ENCODE measurements around the gene KCNQ5. TPM values are rescaled to one million over a fixed set of nuclear protein-coding genes. Genes with fewer than 3 reads are reported as not detected.
"Not testable (repeated sequence)": the region's sequence is repeated elsewhere in the genome, so short reads cannot be mapped to it uniquely, and the experiment has no call there.

KCNQ5 gene
- total RNA-seq, 2 experiments from 2014 or later = 2.6 to 3.9 TPM

- H3K4me1 Mint-ChIP-seq = no peaks in the 10 kb centered on the region
- no peaks in the 10 kb centered on the region for H3K36me3 Mint-ChIP-seq (ENCODE audit: low read depth)
- no peak overlapping the region for H3K4me3 Mint-ChIP-seq
- CTCF ChIA-PET = interaction anchor here (0.9 kb wide), 1 partner anchor 13 kb away, joined by 3 read pairs; no protein-coding TSS in a partner anchor
- POLR2A ChIA-PET = no interaction called here
- DNase-seq = no peak
- H3K9me3 Mint-ChIP-seq = peaks cover 2% of the 10 kb centered on the region
- H3K27me3 Mint-ChIP-seq = no peaks in the 10 kb centered on the region
- no peak overlapping the region for H3K27ac Mint-ChIP-seq
Measured at GRCh38 chr6:73216859-73217258, 595.0 kb downstream of the KCNQ5 start.

- no peak within 1 kb of the TSS for H3K27ac Mint-ChIP-seq
- H3K9me3 Mint-ChIP-seq = no peaks in the 10 kb centered on the region
- ChIA-PET POLR2A (no interaction called here), CTCF (interaction anchor here (0.6 kb wide), 1 partner anchor 66 kb away, joined by 3 read pairs; no protein-coding TSS in a partner anchor)
- H3K4me1 Mint-ChIP-seq = no peaks in the 10 kb centered on the region
- H3K36me3 Mint-ChIP-seq (ENCODE audit: low read depth) = no peaks in the 10 kb centered on the region
- no peak within 1 kb of the TSS for H3K4me3 Mint-ChIP-seq
- H3K27me3 Mint-ChIP-seq = no peaks in the 10 kb centered on the region
- DNase-seq = no peak
Measured at GRCh38 chr6:73225396-73225795, 603.5 kb downstream of the KCNQ5 start, which contains the start of gene KHDC1L. Gene KHDC1L (minus strand): TSS chr6:73225496. CDS start chr6:73225408, 88 bp downstream.

GRCh38 chr6:73227606-73228255 lies 605.9 kb downstream of the KCNQ5 start:
- CTCF ChIA-PET = interaction anchor here (0.7 kb wide), 1 partner anchor 225 kb away, joined by 3 read pairs; no protein-coding TSS in a partner anchor

GRCh38 chr6:73231986-73232391 lies 610.1 kb downstream of the KCNQ5 start:
- Mint-ChIP-seq H3K36me3 (ENCODE audit: low read depth) (no peaks in the 10 kb centered on the region), H3K27me3 (no peaks in the 10 kb centered on the region), H3K4me3 (no peak overlapping the region), H3K9me3 (no peaks in the 10 kb centered on the region), H3K27ac (no peak overlapping the region), H3K4me1 (no peaks in the 10 kb centered on the region)
- no peak for DNase-seq
- ChIA-PET CTCF (no interaction called here), POLR2A (no interaction called here)

More at GRCh38 chr6:73227606-73228255, 605.9 kb downstream of the KCNQ5 start:
- Mint-ChIP-seq H3K27ac (no peak overlapping the region), H3K9me3 (no peaks in the 10 kb centered on the region), H3K36me3 (ENCODE audit: low read depth) (no peaks in the 10 kb centered on the region), H3K27me3 (no peaks in the 10 kb centered on the region), H3K4me1 (no peaks in the 10 kb centered on the region), H3K4me3 (no peak overlapping the region)
- POLR2A ChIA-PET = no interaction called here
- DNase-seq = no peak

- ChIA-PET POLR2A (no interaction called here), CTCF (no interaction called here)
- Mint-ChIP-seq H3K27me3 (no peaks in the 10 kb centered on the region), H3K27ac (no peak overlapping the region), H3K4me3 (no peak overlapping the region), H3K9me3 (no peaks in the 10 kb centered on the region), H3K36me3 (ENCODE audit: low read depth) (no peaks in the 10 kb centered on the region), H3K4me1 (no peaks in the 10 kb centered on the region)
- DNase-seq = no peak
Measured at GRCh38 chr6:73233048-73233447, 611.2 kb downstream of the KCNQ5 start.

GRCh38 chr6:73233971-73234370 lies 612.1 kb downstream of the KCNQ5 start:
- H3K4me3 Mint-ChIP-seq; H3K4me1 Mint-ChIP-seq; DNase-seq; H3K36me3 Mint-ChIP-seq (ENCODE audit: low read depth); POLR2A ChIA-PET; H3K27me3 Mint-ChIP-seq; H3K27ac Mint-ChIP-seq; CTCF ChIA-PET; H3K9me3 Mint-ChIP-seq: not testable (repeated sequence)

- no peaks in the 10 kb centered on the region for H3K4me1 Mint-ChIP-seq
- H3K4me3 Mint-ChIP-seq = no peak overlapping the region
- ChIA-PET POLR2A (no interaction called here), CTCF (no interaction called here)
- H3K9me3 Mint-ChIP-seq = no peaks in the 10 kb centered on the region
- no peak overlapping the region for H3K27ac Mint-ChIP-seq
- DNase-seq = no peak
- H3K36me3 Mint-ChIP-seq (ENCODE audit: low read depth) = no peaks in the 10 kb centered on the region
- no peaks in the 10 kb centered on the region for H3K27me3 Mint-ChIP-seq
Measured at GRCh38 chr6:73234733-73235132, 612.9 kb downstream of the KCNQ5 start.

- Mint-ChIP-seq H3K36me3 (ENCODE audit: low read depth) (no peaks in the 10 kb centered on the region), H3K4me3 (no peak overlapping the region), H3K4me1 (no peaks in the 10 kb centered on the region), H3K27me3 (no peaks in the 10 kb centered on the region), H3K27ac (no peak overlapping the region), H3K9me3 (no peaks in the 10 kb centered on the region)
- DNase-seq = no peak
- POLR2A ChIA-PET = no interaction called here
- CTCF ChIA-PET = no interaction called here
Measured at GRCh38 chr6:73236144-73236750, 614.4 kb downstream of the KCNQ5 start.

GRCh38 chr6:73240730-73241129 lies 618.9 kb downstream of the KCNQ5 start:
- DNase-seq = no peak
- Mint-ChIP-seq H3K4me1 (no peaks in the 10 kb centered on the region), H3K27ac (no peak overlapping the region), H3K36me3 (ENCODE audit: low read depth) (no peaks in the 10 kb centered on the region), H3K27me3 (peaks cover 7% of the 10 kb centered on the region), H3K9me3 (no peaks in the 10 kb centered on the region), H3K4me3 (no peak overlapping the region)
- POLR2A ChIA-PET = no interaction called here
- CTCF ChIA-PET = no interaction called here

- Mint-ChIP-seq H3K4me3 (no peak overlapping the region), H3K36me3 (ENCODE audit: low read depth) (no peaks in the 10 kb centered on the region), H3K4me1 (no peaks in the 10 kb centered on the region), H3K27ac (no peak overlapping the region), H3K9me3 (no peaks in the 10 kb centered on the region), H3K27me3 (peaks cover 7% of the 10 kb centered on the region)
- CTCF ChIA-PET = no interaction called here
- no peak for DNase-seq
- POLR2A ChIA-PET = no interaction called here
Measured at GRCh38 chr6:73242001-73242400, 620.1 kb downstream of the KCNQ5 start.

Small RNA genes lying within 50 kb of the gene (microRNA-seq; reads per million reads assigned to microRNA genes)
- gene MIR4282 (ENCODE audit: borderline microRNAs expressed, borderline replicate concordance) = not detected
